Measurements from ENCODE around the gene CTNNA2. TPM values are rescaled to one million over a fixed set of nuclear protein-coding genes. Genes with fewer than 3 reads are reported as not detected.

Gene CTNNA2
- total RNA-seq, 5 donors from 2014 or later (not counting 1 experiment from before 2014, with no cell fraction given) = not detected

GRCh38 chr2:80381666-80382065 is 868.8 kb downstream of the CTNNA2 start:
- ChIA-PET CTCF (no interaction called here), POLR2A (no interaction called here)
- no peak for DNase-seq
- Mint-ChIP-seq H3K4me1 (no peaks in the 10 kb centered on the region), H3K4me3 (no peak overlapping the region), H3K9me3 (peaks cover 6 to 27% (median 21%) of the 10 kb centered on the region in 3 donors), H3K27ac (no peak overlapping the region), H3K36me3 (no peaks in the 10 kb centered on the region), H3K27me3 (no peaks in the 10 kb centered on the region)
- Histone ChIP-seq H3K9me3 (no peaks in the 10 kb centered on the region), H3K36me3 (ENCODE audit: control insufficient read depth in 2 of 2, extremely low read depth in 1 of 2, insufficient read depth in 1 of 2, low read length in 1 of 2) (no peaks in the 10 kb centered on the region), H3K4me1 (ENCODE audit: control insufficient read depth in 1 of 2, extremely low read depth in 1 of 2, insufficient read depth in 2 of 2, low read length in 2 of 2) (no peaks in the 10 kb centered on the region), H3K27me3 (replicated peaks in 1 of 2; ENCODE audit: control insufficient read depth in 2 of 2, extremely low read depth in 1 of 2, insufficient read depth in 2 of 2, low read length in 1 of 2) (no peaks in the 10 kb centered on the region), H3K27ac (ENCODE audit: low read length) (no peak overlapping the region), H3K4me3 (ENCODE audit: control insufficient read depth in 1 of 2, extremely low read depth in 1 of 2, low read length in 1 of 2) (no peak overlapping the region)
- ATAC-seq (replicated peaks in 1 of 4) = no peak
- 85% methylated on average over 2 of the region's 3 CpGs for WGBS (ENCODE audit: insufficient coverage)

GRCh38 chr2:80392441-80392840 is 879.6 kb downstream of the CTNNA2 start:
- no peak overlapping the region for H3K27ac ChIP-seq (ENCODE audit: low read length)
- no peaks in the 10 kb centered on the region for H3K27me3 ChIP-seq (replicated peaks in 1 of 2; ENCODE audit: control insufficient read depth in 2 of 2, extremely low read depth in 1 of 2, insufficient read depth in 2 of 2, low read length in 1 of 2)
- Mint-ChIP-seq H3K27ac (no peak overlapping the region), H3K4me3 (no peak overlapping the region), H3K36me3 (no peaks in the 10 kb centered on the region), H3K27me3 (no peaks in the 10 kb centered on the region), H3K4me1 (no peaks in the 10 kb centered on the region), H3K9me3 (peaks cover 4 to 8% (median 4%) of the 10 kb centered on the region in 3 donors)
- no peak for ATAC-seq (replicated peaks in 1 of 4)
- no peaks in the 10 kb centered on the region for H3K36me3 ChIP-seq (ENCODE audit: control insufficient read depth in 2 of 2, extremely low read depth in 1 of 2, insufficient read depth in 1 of 2, low read length in 1 of 2)
- DNase-seq = no peak
- ChIA-PET POLR2A (no interaction called here), CTCF (no interaction called here)
- H3K4me3 ChIP-seq (ENCODE audit: control insufficient read depth in 1 of 2, extremely low read depth in 1 of 2, low read length in 1 of 2) = no peak overlapping the region
- H3K4me1 ChIP-seq (ENCODE audit: control insufficient read depth in 1 of 2, extremely low read depth in 1 of 2, insufficient read depth in 2 of 2, low read length in 2 of 2) = no peaks in the 10 kb centered on the region
- no peaks in the 10 kb centered on the region for H3K9me3 ChIP-seq
- no CpG with 5 or more reads among the region's 2 CpGs for WGBS (ENCODE audit: insufficient coverage)

- no peak overlapping the region for H3K4me3 Mint-ChIP-seq
- H3K4me1 ChIP-seq (ENCODE audit: control insufficient read depth in 1 of 2, extremely low read depth in 1 of 2, insufficient read depth in 2 of 2, low read length in 2 of 2) = no peaks in the 10 kb centered on the region
- H3K27ac ChIP-seq (ENCODE audit: low read length) = no peak overlapping the region
- H3K9me3 Mint-ChIP-seq = peaks cover 2 to 15% (median 10%) of the 10 kb centered on the region in 3 donors
- DNase-seq (no peak), ATAC-seq (replicated peaks in 1 of 4) (no peak)
- H3K4me1 Mint-ChIP-seq = no peaks in the 10 kb centered on the region
- CTCF ChIA-PET = no interaction called here
- H3K27ac Mint-ChIP-seq = no peak overlapping the region
- no peaks in the 10 kb centered on the region for H3K9me3 ChIP-seq
- no peaks in the 10 kb centered on the region for H3K27me3 Mint-ChIP-seq
- no peaks in the 10 kb centered on the region for H3K36me3 ChIP-seq (ENCODE audit: control insufficient read depth in 2 of 2, extremely low read depth in 1 of 2, insufficient read depth in 1 of 2, low read length in 1 of 2)
- WGBS (ENCODE audit: insufficient coverage) = 60% methylated on average over 1 of the region's 1 CpG
- no peak overlapping the region for H3K4me3 ChIP-seq (ENCODE audit: control insufficient read depth in 1 of 2, extremely low read depth in 1 of 2, low read length in 1 of 2)
- POLR2A ChIA-PET = no interaction called here
- no peaks in the 10 kb centered on the region for H3K27me3 ChIP-seq (replicated peaks in 1 of 2; ENCODE audit: control insufficient read depth in 2 of 2, extremely low read depth in 1 of 2, insufficient read depth in 2 of 2, low read length in 1 of 2)
- no peaks in the 10 kb centered on the region for H3K36me3 Mint-ChIP-seq
Measured at GRCh38 chr2:80393991-80394390, 881.1 kb downstream of the CTNNA2 start.

- no CpG with 5 or more reads among the region's 1 CpG for WGBS (ENCODE audit: insufficient coverage)
- Histone ChIP-seq H3K9me3 (no peaks in the 10 kb centered on the region), H3K36me3 (ENCODE audit: control insufficient read depth in 2 of 2, extremely low read depth in 1 of 2, insufficient read depth in 1 of 2, low read length in 1 of 2) (no peaks in the 10 kb centered on the region), H3K4me1 (ENCODE audit: control insufficient read depth in 1 of 2, extremely low read depth in 1 of 2, insufficient read depth in 2 of 2, low read length in 2 of 2) (no peaks in the 10 kb centered on the region), H3K27me3 (replicated peaks in 1 of 2; ENCODE audit: control insufficient read depth in 2 of 2, extremely low read depth in 1 of 2, insufficient read depth in 2 of 2, low read length in 1 of 2) (no peaks in the 10 kb centered on the region), H3K27ac (ENCODE audit: low read length) (no peak overlapping the region), H3K4me3 (ENCODE audit: control insufficient read depth in 1 of 2, extremely low read depth in 1 of 2, low read length in 1 of 2) (no peak overlapping the region)
- ChIA-PET CTCF (no interaction called here), POLR2A (no interaction called here)
- no peaks in the 10 kb centered on the region for H3K36me3 Mint-ChIP-seq
- H3K4me1 Mint-ChIP-seq = no peaks in the 10 kb centered on the region
- H3K4me3 Mint-ChIP-seq = no peak overlapping the region
- no peak for ATAC-seq (replicated peaks in 1 of 4)
- H3K27ac Mint-ChIP-seq = no peak overlapping the region
- peaks cover 3 to 12% (median 10%) of the 10 kb centered on the region in 3 donors for H3K9me3 Mint-ChIP-seq
- H3K27me3 Mint-ChIP-seq = no peaks in the 10 kb centered on the region
- no peak for DNase-seq
Measured at GRCh38 chr2:80395251-80395650, 882.4 kb downstream of the CTNNA2 start.

GRCh38 chr2:80396276-80396675 is 883.4 kb downstream of the CTNNA2 start:
- Histone ChIP-seq H3K9me3 (no peaks in the 10 kb centered on the region), H3K4me3 (ENCODE audit: control insufficient read depth in 1 of 2, extremely low read depth in 1 of 2, low read length in 1 of 2) (no peak overlapping the region), H3K27ac (ENCODE audit: low read length) (no peak overlapping the region), H3K4me1 (ENCODE audit: control insufficient read depth in 1 of 2, extremely low read depth in 1 of 2, insufficient read depth in 2 of 2, low read length in 2 of 2) (no peaks in the 10 kb centered on the region), H3K36me3 (ENCODE audit: control insufficient read depth in 2 of 2, extremely low read depth in 1 of 2, insufficient read depth in 1 of 2, low read length in 1 of 2) (no peaks in the 10 kb centered on the region), H3K27me3 (replicated peaks in 1 of 2; ENCODE audit: control insufficient read depth in 2 of 2, extremely low read depth in 1 of 2, insufficient read depth in 2 of 2, low read length in 1 of 2) (no peaks in the 10 kb centered on the region)
- H3K9me3 Mint-ChIP-seq = peaks cover 13 to 21% (median 14%) of the 10 kb centered on the region in 3 donors
- ATAC-seq (replicated peaks in 1 of 4) (no peak), DNase-seq (no peak)
- no peaks in the 10 kb centered on the region for H3K36me3 Mint-ChIP-seq
- H3K4me3 Mint-ChIP-seq = no peak overlapping the region
- no peak overlapping the region for H3K27ac Mint-ChIP-seq
- ChIA-PET CTCF (no interaction called here), POLR2A (no interaction called here)
- no peaks in the 10 kb centered on the region for H3K4me1 Mint-ChIP-seq
- H3K27me3 Mint-ChIP-seq = no peaks in the 10 kb centered on the region

GRCh38 chr2:80403081-80403480 is 890.2 kb downstream of the CTNNA2 start:
- Mint-ChIP-seq H3K4me3 (no peak overlapping the region), H3K27ac (no peak overlapping the region), H3K27me3 (no peaks in the 10 kb centered on the region), H3K4me1 (no peaks in the 10 kb centered on the region), H3K36me3 (no peaks in the 10 kb centered on the region), H3K9me3 (peaks cover 13 to 27% (median 15%) of the 10 kb centered on the region in 3 donors)
- Histone ChIP-seq H3K4me1 (ENCODE audit: control insufficient read depth in 1 of 2, extremely low read depth in 1 of 2, insufficient read depth in 2 of 2, low read length in 2 of 2) (no peaks in the 10 kb centered on the region), H3K9me3 (no peaks in the 10 kb centered on the region), H3K27ac (ENCODE audit: low read length) (no peak overlapping the region), H3K4me3 (ENCODE audit: control insufficient read depth in 1 of 2, extremely low read depth in 1 of 2, low read length in 1 of 2) (no peak overlapping the region), H3K36me3 (ENCODE audit: control insufficient read depth in 2 of 2, extremely low read depth in 1 of 2, insufficient read depth in 1 of 2, low read length in 1 of 2) (no peaks in the 10 kb centered on the region), H3K27me3 (replicated peaks in 1 of 2; ENCODE audit: control insufficient read depth in 2 of 2, extremely low read depth in 1 of 2, insufficient read depth in 2 of 2, low read length in 1 of 2) (no peaks in the 10 kb centered on the region)
- CTCF ChIA-PET = no interaction called here
- ATAC-seq (replicated peaks in 1 of 4) (no peak), DNase-seq (no peak)
- 70% methylated on average over 4 of the region's 4 CpGs for WGBS (ENCODE audit: insufficient coverage)
- POLR2A ChIA-PET = no interaction called here

- no peaks in the 10 kb centered on the region for H3K36me3 ChIP-seq (ENCODE audit: control insufficient read depth in 2 of 2, extremely low read depth in 1 of 2, insufficient read depth in 1 of 2, low read length in 1 of 2)
- Mint-ChIP-seq H3K4me3 (no peak overlapping the region), H3K27me3 (no peaks in the 10 kb centered on the region), H3K27ac (no peak overlapping the region), H3K4me1 (no peaks in the 10 kb centered on the region), H3K36me3 (no peaks in the 10 kb centered on the region), H3K9me3 (peaks cover 3 to 18% (median 7%) of the 10 kb centered on the region in 3 donors)
- DNase-seq (no peak), ATAC-seq (replicated peaks in 1 of 4) (no peak)
- H3K4me1 ChIP-seq (ENCODE audit: control insufficient read depth in 1 of 2, extremely low read depth in 1 of 2, insufficient read depth in 2 of 2, low read length in 2 of 2) = no peaks in the 10 kb centered on the region
- H3K27ac ChIP-seq (ENCODE audit: low read length) = no peak overlapping the region
- H3K27me3 ChIP-seq (replicated peaks in 1 of 2; ENCODE audit: control insufficient read depth in 2 of 2, extremely low read depth in 1 of 2, insufficient read depth in 2 of 2, low read length in 1 of 2) = no peaks in the 10 kb centered on the region
- no peaks in the 10 kb centered on the region for H3K9me3 ChIP-seq
- ChIA-PET POLR2A (no interaction called here), CTCF (no interaction called here)
- 100% methylated on average over 3 of the region's 4 CpGs for WGBS (ENCODE audit: insufficient coverage)
- no peak overlapping the region for H3K4me3 ChIP-seq (ENCODE audit: control insufficient read depth in 1 of 2, extremely low read depth in 1 of 2, low read length in 1 of 2)
Measured at GRCh38 chr2:80407377-80407776, 894.5 kb downstream of the CTNNA2 start.
